Duodenal mucosa (tissue), 2 donors: ENCODE data around the gene TAF1C.

Experiments used
- H3K27ac ChIP-seq: one replicate; pipeline ENCODE4 v1.7.0; 2013; ENCODE audit warnings: low read depth, low read length
- H3K27me3 ChIP-seq, 2 donors: one replicate each; pipeline ENCODE4 v1.7.0; 2013; ENCODE audit warnings: low read length in 2 of 2, control low read depth in 1 of 2; ENCODE audit not compliant: insufficient read depth in 2 of 2, control insufficient read depth in 1 of 2
- H3K36me3 ChIP-seq, 2 donors: one replicate each; pipeline ENCODE4 v1.7.0; 2013; ENCODE audit warnings: low read length in 2 of 2, control low read depth in 1 of 2; ENCODE audit not compliant: insufficient read depth in 2 of 2, control insufficient read depth in 1 of 2
- H3K4me1 ChIP-seq, 2 donors: one replicate each; pipeline ENCODE4 v1.7.0; 2013; ENCODE audit warnings: low read length in 2 of 2, control low read depth in 1 of 2; ENCODE audit not compliant: insufficient read depth in 2 of 2, control insufficient read depth in 1 of 2
- H3K4me3 ChIP-seq, 2 donors: one replicate each; pipeline ENCODE4 v1.7.0; 2013; ENCODE audit warnings: low read length in 2 of 2, low read depth in 1 of 2
- H3K9ac ChIP-seq, 2 donors: one replicate each; pipeline ENCODE4 v1.7.0; 2013; ENCODE audit warnings: low read length in 2 of 2, low read depth in 1 of 2
- H3K9me3 ChIP-seq, 2 donors: one replicate each; pipeline ENCODE4 v1.7.0; 2013; ENCODE audit warnings: low read length in 2 of 2, control low read depth in 1 of 2; ENCODE audit not compliant: control insufficient read depth in 1 of 2

The TAF1C gene

GRCh38 chr16:84136331-84137125, 50.3 kb downstream of the TAF1C start:
- H3K9ac ChIP-seq, result no peak overlapping the region

DNA sequence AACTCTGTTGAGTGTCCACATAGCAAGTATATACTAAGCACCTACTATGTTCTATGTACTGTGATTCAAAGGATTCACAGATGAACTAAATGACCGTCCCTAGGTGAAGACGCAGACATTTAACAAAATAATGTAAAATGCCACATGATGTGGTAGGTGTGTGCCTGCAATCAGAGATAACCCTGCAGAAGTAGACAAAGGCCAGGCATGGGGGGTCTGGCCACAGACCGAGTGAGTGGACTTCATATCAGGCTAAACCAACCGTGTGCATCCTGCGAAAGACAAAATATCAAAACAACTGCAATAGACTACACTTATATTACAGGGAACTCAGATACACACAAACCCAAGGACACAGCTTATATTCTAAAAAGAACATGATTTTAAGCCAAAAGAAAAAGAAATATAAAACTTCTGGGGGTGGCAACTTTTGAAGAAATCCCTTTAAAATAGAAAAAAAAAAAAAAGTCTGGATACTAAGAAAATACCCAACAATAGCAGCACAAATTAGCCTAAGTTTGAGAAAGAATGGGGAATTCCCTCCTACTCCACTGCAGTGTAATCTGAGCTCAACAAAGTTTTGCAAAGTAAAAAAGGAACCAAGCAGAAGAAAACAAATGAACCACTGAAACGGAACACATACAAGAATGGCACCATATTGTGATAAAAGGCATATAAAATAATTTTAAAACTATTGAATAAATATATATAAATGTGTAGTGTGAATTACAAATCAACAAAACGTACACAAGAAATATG, 54.2 kb downstream of the TAF1C start:
- no peaks in the 10 kb centered on the region for H3K9me3 ChIP-seq
- H3K36me3 ChIP-seq, result peaks cover 8 to 10% of the 10 kb centered on the region in 2 donors
- H3K4me1 ChIP-seq, result no peaks in the 10 kb centered on the region
- H3K27me3 ChIP-seq, result no peaks in the 10 kb centered on the region
- H3K27ac ChIP-seq, result no peak overlapping the region
- no peak overlapping the region for H3K4me3 ChIP-seq
- H3K9ac ChIP-seq, result no peak overlapping the region

More at GRCh38 chr16:84136331-84137125, 50.3 kb downstream of the TAF1C start:
- no peak overlapping the region for H3K27ac ChIP-seq
- no peaks in the 10 kb centered on the region for H3K36me3 ChIP-seq
- no peaks in the 10 kb centered on the region for H3K27me3 ChIP-seq
- no peaks in the 10 kb centered on the region for H3K9me3 ChIP-seq
- H3K4me3 ChIP-seq, result no peak overlapping the region
- H3K4me1 ChIP-seq, result no peaks in the 10 kb centered on the region

DNA sequence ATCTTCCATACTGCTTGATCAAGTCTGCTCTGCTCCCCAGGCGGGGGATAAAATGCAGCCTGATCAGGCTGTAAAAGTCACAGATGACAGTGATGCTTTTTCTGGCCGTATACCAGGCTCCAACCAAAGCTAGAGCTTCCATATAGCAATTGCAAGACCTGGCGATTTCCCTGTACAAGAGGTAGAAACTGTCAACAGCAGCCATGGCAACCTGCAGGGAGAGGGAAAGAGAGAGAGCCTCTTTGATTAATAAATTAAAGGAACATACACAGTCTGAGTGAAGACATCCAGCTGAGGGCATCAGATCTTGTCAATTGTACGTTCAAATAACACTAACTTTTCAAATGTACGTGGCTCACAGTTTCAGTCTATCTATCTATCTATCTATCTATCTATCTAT, 55.7 kb downstream of the TAF1C start:
- H3K27me3 ChIP-seq, result no peaks in the 10 kb centered on the region
- H3K27ac ChIP-seq, result no peak overlapping the region
- H3K9ac ChIP-seq, result no peak overlapping the region
- H3K9me3 ChIP-seq, result no peaks in the 10 kb centered on the region
- H3K4me1 ChIP-seq, result no peaks in the 10 kb centered on the region
- H3K4me3 ChIP-seq, result no peak overlapping the region
- H3K36me3 ChIP-seq, result peaks cover 8 to 13% of the 10 kb centered on the region in 2 donors
